Activated naive CD8-positive, alpha-beta T cell treated with anti-CD3 and anti-CD28 coated beads, Interleukin-2, amount 50 U/mL, for 24 hours (primary cell): Measurements from ENCODE around the gene AATF.

ENCODE experiments used
- ATAC-seq: fragments of 150-1000 bp; cut with Tn5 transposase; one replicate; pipeline ENCODE4 v1.10.0; 2021
- DNase-seq: peaks from one replicate; pipeline ENCODE4 v3.0.0; 2021
- H3K27ac Mint-ChIP-seq: one replicate; pipeline ENCODE4 v1.8.0; 2021; ENCODE audit warnings: mild to moderate bottlenecking, mixed read lengths
- H3K27me3 Mint-ChIP-seq: one replicate; pipeline ENCODE4 v1.8.0; 2021; ENCODE audit warnings: mixed read lengths
- H3K36me3 Mint-ChIP-seq: one replicate; pipeline ENCODE4 v1.8.0; 2021; ENCODE audit warnings: low read depth, mixed read lengths
- H3K4me1 Mint-ChIP-seq: one replicate; pipeline ENCODE4 v1.8.0; 2021; ENCODE audit warnings: mixed read lengths
- H3K4me3 Mint-ChIP-seq: one replicate; pipeline ENCODE4 v1.8.0; 2021; ENCODE audit warnings: mild to moderate bottlenecking, moderate library complexity, mixed read lengths
- H3K9me3 Mint-ChIP-seq: one replicate; pipeline ENCODE4 v1.8.0; 2021; ENCODE audit warnings: mixed read lengths

Gene AATF

GRCh38 chr17:37019741-37020129 lies 71.0 kb downstream of the AATF start:
- H3K4me1 Mint-ChIP-seq = peaks cover 8% of the 10 kb centered on the region

GRCh38 chr17:37024181-37024637 lies 75.5 kb downstream of the AATF start:
- no peak overlapping the region for H3K27ac Mint-ChIP-seq

More at GRCh38 chr17:37019741-37020129, 71.0 kb downstream of the AATF start:
- ATAC-seq = no peak
- Mint-ChIP-seq H3K36me3 (peaks cover 30% of the 10 kb centered on the region), H3K9me3 (no peaks in the 10 kb centered on the region), H3K27ac (no peak overlapping the region), H3K27me3 (no peaks in the 10 kb centered on the region), H3K4me3 (no peak overlapping the region)
- DNase-seq = no peak

GRCh38 chr17:37025238-37025637 lies 76.5 kb downstream of the AATF start:
- H3K9me3 Mint-ChIP-seq = no peaks in the 10 kb centered on the region
- peaks cover 30% of the 10 kb centered on the region for H3K36me3 Mint-ChIP-seq
- peaks cover 27% of the 10 kb centered on the region for H3K4me1 Mint-ChIP-seq
- H3K27ac Mint-ChIP-seq = no peak overlapping the region
- peak; percentile 31 for ATAC-seq
- no peaks in the 10 kb centered on the region for H3K27me3 Mint-ChIP-seq
- DNase-seq = no peak
- no peak overlapping the region for H3K4me3 Mint-ChIP-seq

More at GRCh38 chr17:37024181-37024637, 75.5 kb downstream of the AATF start:
- no peak for DNase-seq
- ATAC-seq = no peak
- Mint-ChIP-seq H3K4me1 (peaks cover 27% of the 10 kb centered on the region), H3K36me3 (peaks cover 36% of the 10 kb centered on the region), H3K4me3 (no peak overlapping the region), H3K9me3 (no peaks in the 10 kb centered on the region), H3K27me3 (no peaks in the 10 kb centered on the region)

- ATAC-seq (peak; percentile 92), DNase-seq (no peak)
- Mint-ChIP-seq H3K4me3 (no peak overlapping the region), H3K9me3 (no peaks in the 10 kb centered on the region), H3K27ac (no peak overlapping the region), H3K4me1 (peaks cover 27% of the 10 kb centered on the region), H3K36me3 (peaks cover 26% of the 10 kb centered on the region), H3K27me3 (no peaks in the 10 kb centered on the region)
Measured at GRCh38 chr17:37025847-37026530, 77.2 kb downstream of the AATF start.

- H3K9me3 Mint-ChIP-seq = no peaks in the 10 kb centered on the region
- H3K36me3 Mint-ChIP-seq = peaks cover 28% of the 10 kb centered on the region
- H3K4me1 Mint-ChIP-seq = peaks cover 27% of the 10 kb centered on the region
- DNase-seq (no peak), ATAC-seq (no peak)
- no peak overlapping the region for H3K4me3 Mint-ChIP-seq
- H3K27ac Mint-ChIP-seq = peak overlapping the region; percentile 3
- H3K27me3 Mint-ChIP-seq = no peaks in the 10 kb centered on the region
Measured at GRCh38 chr17:37026531-37026869, 77.7 kb downstream of the AATF start.

- DNase-seq (no peak), ATAC-seq (no peak)
- H3K4me1 Mint-ChIP-seq = peaks cover 27% of the 10 kb centered on the region
- peaks cover 25% of the 10 kb centered on the region for H3K36me3 Mint-ChIP-seq
- no peaks in the 10 kb centered on the region for H3K9me3 Mint-ChIP-seq
- no peaks in the 10 kb centered on the region for H3K27me3 Mint-ChIP-seq
- no peak overlapping the region for H3K27ac Mint-ChIP-seq
- H3K4me3 Mint-ChIP-seq = no peak overlapping the region
Measured at GRCh38 chr17:37028040-37028439, 79.3 kb downstream of the AATF start.

GRCh38 chr17:37031493-37032083 lies 82.8 kb downstream of the AATF start:
- Mint-ChIP-seq H3K27me3 (no peaks in the 10 kb centered on the region), H3K4me1 (peaks cover under 1% of the 10 kb centered on the region), H3K36me3 (peaks cover 14% of the 10 kb centered on the region), H3K9me3 (no peaks in the 10 kb centered on the region), H3K27ac (no peak overlapping the region), H3K4me3 (no peak overlapping the region)
- DNase-seq = no peak
- no peak for ATAC-seq

- H3K9me3 Mint-ChIP-seq = no peaks in the 10 kb centered on the region
Measured at GRCh38 chr17:37037590-37038155, 88.9 kb downstream of the AATF start.

GRCh38 chr17:37039269-37039668 lies 90.5 kb downstream of the AATF start:
- Mint-ChIP-seq H3K27me3 (no peaks in the 10 kb centered on the region), H3K9me3 (no peaks in the 10 kb centered on the region), H3K27ac (no peak overlapping the region), H3K4me3 (no peak overlapping the region), H3K36me3 (peaks cover 21% of the 10 kb centered on the region), H3K4me1 (peaks cover 5% of the 10 kb centered on the region)
- ATAC-seq (no peak), DNase-seq (no peak)

More at GRCh38 chr17:37037590-37038155, 88.9 kb downstream of the AATF start:
- Mint-ChIP-seq H3K36me3 (peaks cover 17% of the 10 kb centered on the region), H3K4me3 (no peak overlapping the region), H3K4me1 (no peaks in the 10 kb centered on the region), H3K27ac (no peak overlapping the region), H3K27me3 (no peaks in the 10 kb centered on the region)
- ATAC-seq (no peak), DNase-seq (no peak)

GRCh38 chr17:37041932-37042331 lies 93.2 kb downstream of the AATF start:
- Mint-ChIP-seq H3K4me1 (peaks cover 5% of the 10 kb centered on the region), H3K36me3 (peaks cover 18% of the 10 kb centered on the region), H3K9me3 (no peaks in the 10 kb centered on the region), H3K4me3 (no peak overlapping the region), H3K27me3 (no peaks in the 10 kb centered on the region), H3K27ac (no peak overlapping the region)
- ATAC-seq (no peak), DNase-seq (no peak)

- Mint-ChIP-seq H3K4me3 (no peak overlapping the region), H3K9me3 (no peaks in the 10 kb centered on the region), H3K27me3 (no peaks in the 10 kb centered on the region), H3K27ac (no peak overlapping the region), H3K4me1 (peaks cover 12% of the 10 kb centered on the region), H3K36me3 (peaks cover 14% of the 10 kb centered on the region)
- ATAC-seq = no peak
- no peak for DNase-seq
Measured at GRCh38 chr17:37043201-37043600, 94.4 kb downstream of the AATF start.

- no peaks in the 10 kb centered on the region for H3K27me3 Mint-ChIP-seq
- H3K9me3 Mint-ChIP-seq = no peaks in the 10 kb centered on the region
- peaks cover 12% of the 10 kb centered on the region for H3K4me1 Mint-ChIP-seq
- H3K27ac Mint-ChIP-seq = no peak overlapping the region
- DNase-seq (no peak), ATAC-seq (no peak)
- H3K36me3 Mint-ChIP-seq = peaks cover 14% of the 10 kb centered on the region
- H3K4me3 Mint-ChIP-seq = no peak overlapping the region
Measured at GRCh38 chr17:37045351-37045922, 96.7 kb downstream of the AATF start.

GRCh38 chr17:37047631-37048104 lies 98.9 kb downstream of the AATF start:
- H3K4me3 Mint-ChIP-seq = no peak overlapping the region
- peaks cover 21% of the 10 kb centered on the region for H3K36me3 Mint-ChIP-seq
- H3K27ac Mint-ChIP-seq = peak overlapping the region; percentile 19
- DNase-seq = peak; percentile 78
- peaks cover 12% of the 10 kb centered on the region for H3K4me1 Mint-ChIP-seq
- no peaks in the 10 kb centered on the region for H3K27me3 Mint-ChIP-seq
- H3K9me3 Mint-ChIP-seq = no peaks in the 10 kb centered on the region
- ATAC-seq = peak; percentile 82

- Mint-ChIP-seq H3K27ac (no peak overlapping the region), H3K36me3 (peaks cover 16% of the 10 kb centered on the region), H3K4me1 (peaks cover 7% of the 10 kb centered on the region), H3K27me3 (no peaks in the 10 kb centered on the region), H3K9me3 (no peaks in the 10 kb centered on the region), H3K4me3 (no peak overlapping the region)
- DNase-seq (no peak), ATAC-seq (no peak)
Measured at GRCh38 chr17:37048811-37049210, 100.1 kb downstream of the AATF start.

GRCh38 chr17:37050920-37051319 lies 102.2 kb downstream of the AATF start:
- peaks cover 20% of the 10 kb centered on the region for H3K36me3 Mint-ChIP-seq

More at GRCh38 chr17:37050920-37051319, 102.2 kb downstream of the AATF start:
- Mint-ChIP-seq H3K27ac (no peak overlapping the region), H3K27me3 (no peaks in the 10 kb centered on the region), H3K9me3 (no peaks in the 10 kb centered on the region), H3K4me1 (peaks cover 7% of the 10 kb centered on the region), H3K4me3 (no peak overlapping the region)
- DNase-seq (no peak), ATAC-seq (no peak)
